Stimulated activated CD4-positive, alpha-beta T cell treated with anti-CD3 and anti-CD28 coated beads, Interleukin-1b, Interleukin-23, amount 100 ng/mL, for 4 hours (primary cell): Measurements from ENCODE around the gene PLEKHA6.
A peak's percentile ranks its signal among the peaks of the same experiment; 100 is the strongest.

Source experiments
- DNase-seq, 2 donors: peaks; one replicate each; pipeline ENCODE4 v3.0.0-alpha.2; 2020; ENCODE audit warnings: low read depth in 2 of 2

Gene PLEKHA6

GRCh38 chr1:204261746-204262505, 97.8 kb downstream of the PLEKHA6 start:
- DNase-seq: no peak

DNA sequence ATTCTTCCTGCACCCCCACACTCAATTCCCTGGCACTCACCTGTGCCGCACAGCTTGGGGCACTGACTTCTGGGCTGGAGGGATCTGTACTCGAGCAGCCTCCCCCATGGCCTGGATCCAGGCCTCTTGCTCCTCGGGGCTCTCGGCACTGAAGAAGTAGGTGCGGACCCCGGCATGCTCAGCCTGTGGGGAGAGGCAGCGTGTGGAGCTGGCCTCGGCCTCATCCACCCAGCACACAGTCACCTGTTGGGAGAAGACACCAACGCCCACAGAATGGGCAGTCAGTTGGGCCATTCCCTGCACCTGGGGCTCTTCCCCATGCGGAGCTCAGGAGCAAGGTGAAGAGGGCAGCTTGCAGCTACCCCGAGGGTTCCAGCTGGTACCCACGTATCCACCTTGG, 98.5 kb downstream of the PLEKHA6 start:
- DNase-seq: no peak

GRCh38 chr1:204260601-204261197, 99.0 kb downstream of the PLEKHA6 start:
- DNase-seq: no peak

DNA sequence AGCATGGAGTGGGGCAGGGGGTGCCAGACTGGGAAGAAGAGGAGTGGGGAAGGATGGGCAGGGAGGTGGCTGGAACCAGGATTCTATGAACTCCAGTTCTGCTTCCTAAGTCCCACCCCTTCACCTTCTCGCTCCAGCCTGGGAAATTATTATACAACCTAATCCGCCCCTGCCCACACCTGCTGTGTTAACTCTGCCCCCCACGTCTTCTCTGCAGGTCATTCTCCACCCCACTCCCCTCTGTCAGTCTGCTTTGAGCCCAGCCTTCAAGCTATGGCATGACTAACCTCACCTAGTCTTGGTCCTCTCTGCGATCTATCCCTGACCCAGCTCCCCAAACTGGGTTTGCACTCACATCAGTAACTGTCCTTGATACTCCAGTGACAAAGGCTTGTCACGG, 99.9 kb downstream of the PLEKHA6 start:
- DNase-seq: no peak

GRCh38 chr1:204259196-204259595, 100.5 kb downstream of the PLEKHA6 start:
- no peak for DNase-seq

- DNase-seq: peak in 1 of 2 donors; percentile 8
Observed at GRCh38 chr1:204258213-204259115, 101.3 kb downstream of the PLEKHA6 start.

DNA sequence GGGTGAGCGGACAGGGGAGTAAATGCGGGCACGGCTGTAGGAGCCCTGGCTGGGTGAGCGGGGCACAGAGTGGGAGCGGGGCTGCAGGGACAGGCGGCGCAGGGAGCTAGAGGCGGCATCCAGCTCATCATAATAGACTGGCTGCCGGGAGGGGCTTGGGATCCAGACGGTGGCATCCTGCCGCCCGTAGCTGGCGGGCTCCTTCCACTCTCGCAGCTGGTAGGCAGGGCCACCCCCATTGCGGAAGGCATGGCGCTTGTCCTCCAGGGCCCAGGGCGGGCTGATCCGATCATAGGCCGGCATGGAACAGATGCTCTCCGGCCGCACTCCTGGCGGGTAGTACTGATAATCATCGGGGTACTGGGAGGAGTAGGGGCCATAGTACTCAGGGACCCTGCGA, 102.3 kb downstream of the PLEKHA6 start:
- DNase-seq: no peak

DNA sequence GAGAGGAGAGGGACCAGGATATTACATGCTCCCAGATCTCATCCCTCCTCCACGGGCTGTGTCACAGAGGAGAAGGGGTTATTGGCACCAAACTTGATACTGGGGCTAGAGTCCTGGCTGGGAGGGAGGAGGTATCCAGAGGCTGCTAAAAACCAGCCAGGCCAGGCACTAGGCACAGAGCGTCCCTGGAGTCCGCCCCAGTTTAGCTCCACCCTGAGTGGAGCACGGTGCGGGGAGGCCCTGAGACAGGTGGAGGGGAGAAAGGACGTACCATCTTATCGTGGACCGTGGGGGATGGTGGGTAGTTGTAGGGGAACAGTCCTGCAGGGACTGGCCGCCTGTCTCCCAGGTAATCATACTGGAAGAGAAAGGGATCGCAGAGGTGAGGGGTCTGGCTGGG, 103.2 kb downstream of the PLEKHA6 start:
- DNase-seq: no peak

DNA sequence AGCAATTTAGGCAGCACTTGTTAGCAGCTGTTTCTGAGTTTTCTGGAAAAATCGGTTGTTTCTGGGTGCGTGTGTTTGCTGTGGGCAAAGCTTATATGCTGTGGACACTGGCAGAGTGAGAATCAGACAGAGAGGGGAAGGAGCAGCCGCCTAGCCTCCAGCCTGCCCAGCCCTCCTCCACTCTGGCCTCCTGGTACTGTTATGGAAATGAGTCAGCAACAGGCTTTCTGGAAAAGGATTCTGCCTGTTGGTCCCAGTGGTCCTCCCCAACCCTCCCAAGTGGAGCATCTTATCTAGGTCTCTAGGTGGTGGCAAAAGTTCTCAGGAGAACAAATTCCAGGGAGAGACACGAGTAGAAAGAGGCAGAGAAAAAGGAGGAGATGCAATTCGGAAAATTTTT, 103.8 kb downstream of the PLEKHA6 start:
- no peak for DNase-seq

- DNase-seq: no peak
Observed at GRCh38 chr1:204255225-204255624, 104.5 kb downstream of the PLEKHA6 start.

DNA sequence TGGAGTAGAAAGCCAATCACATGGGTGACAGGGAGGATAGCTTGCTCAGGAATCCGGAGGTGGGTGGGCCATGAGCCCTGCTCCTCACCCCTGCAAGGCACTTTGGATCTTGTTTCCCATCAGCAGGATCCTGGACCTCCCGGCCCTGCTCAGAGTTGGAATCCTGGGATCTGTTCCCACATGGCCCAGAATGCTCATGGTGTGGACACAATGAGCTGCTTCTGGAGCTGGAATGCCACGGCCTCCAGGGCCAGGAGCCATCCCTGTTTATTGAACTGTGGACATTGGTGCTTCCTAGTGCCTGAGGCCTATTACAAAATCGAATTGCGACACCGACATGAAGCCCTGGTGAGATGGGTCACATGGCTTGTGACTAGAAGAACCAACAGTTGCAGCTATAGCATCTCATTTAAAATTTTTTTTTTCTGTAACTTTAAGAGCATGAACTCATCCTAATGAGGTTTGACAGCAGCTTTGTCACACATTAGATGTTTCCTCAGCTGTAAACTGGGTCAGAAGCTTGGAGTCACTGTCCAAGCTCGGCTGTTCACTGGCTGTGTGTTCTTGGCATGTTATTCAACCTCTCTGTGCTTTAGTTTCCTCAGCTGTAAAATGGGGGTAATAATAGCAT, 105.6 kb downstream of the PLEKHA6 start:
- DNase-seq: no peak

GRCh38 chr1:204251926-204252689, 107.6 kb downstream of the PLEKHA6 start:
- no peak for DNase-seq

DNA sequence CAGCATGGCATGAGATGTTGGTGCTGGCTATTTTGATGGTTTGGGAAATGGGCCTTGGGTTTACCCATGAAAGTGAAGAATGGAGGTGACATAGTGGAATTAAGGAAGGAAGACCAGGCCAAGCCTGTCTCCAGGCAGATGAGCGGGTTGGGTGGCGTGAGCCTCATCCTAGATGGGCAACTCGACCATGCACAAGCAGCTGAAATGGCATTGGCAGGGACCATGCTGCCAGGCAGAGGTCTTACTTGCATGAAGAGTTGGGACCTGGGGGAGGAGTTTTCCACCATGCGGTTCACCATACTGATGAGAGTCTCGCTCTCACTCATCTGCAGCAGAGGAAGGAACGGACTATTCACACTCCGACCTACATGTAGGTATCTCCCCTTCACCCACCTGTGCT, 108.4 kb downstream of the PLEKHA6 start:
- no peak for DNase-seq

- no peak for DNase-seq
Observed at GRCh38 chr1:204250428-204251030, 109.2 kb downstream of the PLEKHA6 start.

DNA sequence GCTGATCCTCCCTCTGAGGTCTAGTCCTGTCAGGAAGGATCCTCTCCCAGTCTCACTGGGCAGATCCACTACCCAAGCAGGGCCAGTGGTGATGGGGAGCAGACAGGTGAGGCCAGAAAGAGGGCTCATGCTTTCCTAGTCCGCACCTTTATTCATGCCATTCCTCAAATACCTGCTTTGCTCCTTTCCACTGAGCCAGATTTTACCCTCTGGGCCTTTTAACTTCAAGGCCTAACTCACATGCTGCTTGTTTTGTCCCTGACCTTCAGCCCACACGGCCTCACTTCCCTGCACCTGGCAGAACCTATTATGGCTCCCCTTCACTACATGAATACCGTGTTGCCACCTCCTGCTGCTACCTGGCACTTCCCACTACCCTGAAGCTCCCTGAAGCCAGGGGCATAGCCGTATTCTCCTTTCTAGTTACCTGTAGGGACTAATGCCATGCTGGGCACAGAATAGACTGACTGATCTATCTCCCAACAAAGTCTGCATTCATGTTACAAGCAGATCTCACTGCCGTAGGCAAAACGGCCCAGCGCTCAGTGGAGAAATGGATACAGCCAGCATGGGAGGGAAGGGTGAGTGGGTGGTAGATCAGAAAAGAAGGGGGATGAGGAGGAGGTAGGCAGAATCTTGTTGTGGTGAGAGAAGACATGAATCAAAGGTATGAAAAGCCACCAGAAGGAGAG, 109.8 kb downstream of the PLEKHA6 start:
- no peak for DNase-seq

DNA sequence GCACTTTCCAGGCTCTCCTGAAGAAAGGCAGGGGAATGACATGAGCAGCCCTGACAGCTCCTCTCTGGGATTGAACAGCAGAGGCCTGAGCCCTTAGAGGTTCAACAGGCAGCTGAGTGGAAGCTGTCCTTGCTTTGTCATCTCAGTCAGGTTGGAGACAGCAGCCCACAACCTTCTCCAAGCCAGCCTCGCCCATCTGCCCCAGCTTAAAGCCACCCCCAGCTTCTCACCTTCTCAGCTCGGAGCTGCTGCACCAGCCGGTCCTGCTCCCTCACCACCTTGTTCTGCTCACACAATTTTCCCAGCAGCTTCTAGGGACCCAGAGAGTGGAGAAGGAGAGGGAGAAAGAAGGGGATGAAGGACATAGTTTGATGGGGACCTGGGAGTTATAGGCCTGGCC, 110.8 kb downstream of the PLEKHA6 start:
- no peak for DNase-seq

DNA sequence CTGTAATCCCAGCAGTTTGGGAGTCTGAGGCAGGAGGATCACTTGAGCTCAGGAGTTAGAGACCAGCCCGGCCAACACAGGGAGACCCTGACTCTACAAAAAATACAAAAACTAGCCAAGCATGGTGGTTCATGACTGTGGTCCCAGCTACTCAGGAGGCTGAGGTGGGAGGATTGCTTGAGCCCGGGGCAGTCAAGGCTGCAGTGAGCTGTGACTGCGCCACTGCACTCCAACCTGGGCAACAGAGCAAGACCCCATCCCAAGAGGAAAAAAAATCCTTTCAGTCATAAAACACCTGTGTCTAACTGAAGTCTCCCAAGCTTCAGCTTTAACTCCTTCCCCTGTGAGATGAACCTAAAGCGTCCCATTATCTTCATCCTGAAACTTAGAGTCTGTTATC, 112.9 kb downstream of the PLEKHA6 start:
- no peak for DNase-seq

GRCh38 chr1:204242920-204243319, 116.8 kb downstream of the PLEKHA6 start:
- no peak for DNase-seq

DNA sequence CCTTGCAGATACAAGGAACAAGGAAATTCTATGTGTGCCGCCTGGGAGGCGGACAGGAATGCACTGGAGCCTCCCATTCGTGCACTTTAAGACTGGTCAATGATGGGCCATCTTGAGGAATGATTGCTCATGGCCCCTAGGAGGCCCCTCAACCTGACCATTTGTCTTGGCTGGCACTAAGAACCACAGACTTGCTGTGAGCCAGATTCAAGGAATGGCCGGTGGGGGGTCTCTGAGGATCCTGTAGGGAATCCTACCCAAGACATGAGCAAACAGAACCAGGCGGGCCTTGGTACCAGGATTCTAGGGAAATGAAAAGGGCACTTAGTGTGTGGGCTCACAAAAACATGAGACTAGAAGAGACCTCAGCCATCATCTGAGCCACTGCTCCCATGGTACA, 117.8 kb downstream of the PLEKHA6 start:
- no peak for DNase-seq

- DNase-seq: no peak
Observed at GRCh38 chr1:204241050-204241449, 118.7 kb downstream of the PLEKHA6 start.
